A673 (cell line): ENCODE measurements around the gene PIF1.

Source experiments
- CTCF ChIP-seq: fragments of 300-800, 200-600 bp; sonication (generic); conservative IDR thresholded peaks from 2 replicates; pipeline ENCODE4 v1.5.1; 2017; ENCODE audit warnings: low read depth, mild to moderate bottlenecking, antibody characterized with exemption, low read length, moderate library complexity, mixed read lengths
- EZH2 ChIP-seq: fragments of 200-600 bp; sonication (generic); IDR thresholded peaks from 2 replicates; pipeline ENCODE4 v1.6.1; 2017; ENCODE audit warnings: borderline replicate concordance, low read depth, mild to moderate bottlenecking, mixed read lengths, antibody characterized with exemption, low read length; ENCODE audit not compliant: poor library complexity, severe bottlenecking

DNA sequence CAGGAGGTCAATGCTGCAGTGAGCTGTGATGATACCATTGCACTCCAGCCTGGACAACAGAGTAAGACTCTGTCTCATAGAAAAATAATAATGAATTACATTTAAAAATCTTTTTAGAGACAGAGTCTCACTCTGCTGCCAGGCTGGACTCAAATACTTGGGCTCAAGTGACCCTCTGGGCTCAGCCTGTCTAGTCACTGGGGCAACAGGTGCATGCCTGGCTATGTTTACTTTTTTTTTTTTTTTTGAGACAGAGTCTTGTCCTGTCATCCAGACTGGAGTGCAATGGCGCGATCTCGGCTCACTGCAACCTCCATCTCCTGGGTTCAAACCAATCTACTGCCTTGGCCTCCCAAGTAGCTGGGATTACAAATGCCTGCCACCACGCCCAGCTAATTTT lies 8.2 kb upstream of the PIF1 start:
- TF ChIP-seq EZH2: no peak
- TF ChIP-seq CTCF: no peak
